Keratinocyte (primary cell): ENCODE results near the gene RAB3IL1.

ENCODE experiments used
- CTCF ChIP-seq, 3 experiments: IDR thresholded peaks in 1 of 3; conservative IDR thresholded peaks in 1 of 3; optimal IDR thresholded peaks in 1 of 3; 2 replicates in 2 of 3; 3 replicates in 1 of 3; pipeline versions ENCODE3 to v1.5.1; 2011; ENCODE audit warnings: low read length in 3 of 3, mild to moderate bottlenecking in 3 of 3, moderate library complexity in 2 of 3, control low read depth in 1 of 3, inconsistent platforms in 1 of 3; ENCODE audit not compliant: insufficient read depth in 2 of 3; ENCODE audit errors: extremely low read depth in 1 of 3
- EZH2 ChIP-seq: IDR thresholded peaks from one replicate; pipeline ENCODE4 v1.6.1; 2012; ENCODE audit warnings: inconsistent platforms, mild to moderate bottlenecking, low read length, moderate library complexity

DNA sequence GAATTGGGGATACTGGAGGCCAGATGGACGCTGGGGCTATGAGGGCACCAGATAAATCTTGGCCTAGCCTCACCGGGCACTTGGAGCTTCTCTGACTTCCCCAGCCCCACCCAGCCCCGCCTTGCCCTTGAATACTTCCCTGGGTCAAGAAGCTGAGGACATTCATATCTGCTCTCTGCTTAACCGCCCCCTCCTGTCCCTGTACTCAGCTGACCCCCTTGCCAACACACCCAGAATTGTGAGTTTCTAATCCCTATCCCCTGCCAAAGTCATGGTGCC, 48.0 kb downstream of the RAB3IL1 start:
- no peak for TF ChIP-seq CTCF (optimal IDR thresholded peaks at IDR 0.05 in 1 of 3, IDR thresholded peaks at IDR 0.05 in 1 of 3, conservative IDR thresholded peaks at IDR 0.05 in 1 of 3; ENCODE audit: extremely low read depth in 1 of 3, insufficient read depth in 2 of 3, low read length in 3 of 3)
- TF ChIP-seq EZH2 = no peak
